ENCODE results near the gene MYRIP.

MYRIP gene

GRCh38 chr3:40299721-40300335, 490.4 kb downstream of the MYRIP start:
- peak; percentile 52 for DNase-seq

DNA sequence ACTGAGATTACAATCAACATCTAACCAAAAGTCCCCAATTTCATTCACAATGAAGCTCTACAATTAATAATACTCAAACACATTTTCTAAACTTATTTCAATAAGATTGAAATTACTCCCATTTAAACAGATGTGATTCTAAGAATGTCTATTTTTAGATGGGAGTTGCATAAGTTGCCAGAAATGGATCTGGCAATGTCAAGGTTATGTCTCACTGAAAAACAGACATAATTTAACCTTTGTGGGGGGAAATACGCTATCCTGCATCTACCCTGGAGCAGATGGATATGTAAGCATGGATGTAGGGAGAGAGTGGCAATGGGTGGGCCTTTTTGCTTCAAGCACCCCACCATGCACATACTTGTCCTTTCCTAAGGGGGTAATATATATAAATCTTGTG, 493.4 kb downstream of the MYRIP start:
- DNase-seq = no peak

- no peak for DNase-seq
Measured at GRCh38 chr3:40304352-40304751, 494.9 kb downstream of the MYRIP start.

DNA sequence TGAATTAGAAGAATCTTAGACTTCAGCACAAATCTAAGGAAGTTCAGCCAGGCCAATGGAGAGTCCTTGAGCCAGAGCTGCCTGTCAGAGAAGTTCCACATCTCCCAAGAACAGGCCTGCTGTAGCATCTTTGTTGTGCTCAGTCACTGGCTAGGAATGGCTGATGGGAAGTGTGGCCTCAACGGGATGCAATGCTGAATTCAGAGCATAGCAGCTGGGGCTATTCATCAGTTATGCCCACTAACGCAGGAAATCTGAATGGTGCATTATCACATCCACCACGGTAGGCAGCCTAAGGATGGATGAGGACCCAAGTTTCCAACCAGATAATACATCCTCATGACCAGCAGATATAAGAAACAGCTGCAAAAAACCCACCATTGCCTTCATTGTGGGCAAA, 496.9 kb downstream of the MYRIP start:
- no peak for DNase-seq

GRCh38 chr3:40307176-40307575, 497.8 kb downstream of the MYRIP start:
- DNase-seq = no peak

DNA sequence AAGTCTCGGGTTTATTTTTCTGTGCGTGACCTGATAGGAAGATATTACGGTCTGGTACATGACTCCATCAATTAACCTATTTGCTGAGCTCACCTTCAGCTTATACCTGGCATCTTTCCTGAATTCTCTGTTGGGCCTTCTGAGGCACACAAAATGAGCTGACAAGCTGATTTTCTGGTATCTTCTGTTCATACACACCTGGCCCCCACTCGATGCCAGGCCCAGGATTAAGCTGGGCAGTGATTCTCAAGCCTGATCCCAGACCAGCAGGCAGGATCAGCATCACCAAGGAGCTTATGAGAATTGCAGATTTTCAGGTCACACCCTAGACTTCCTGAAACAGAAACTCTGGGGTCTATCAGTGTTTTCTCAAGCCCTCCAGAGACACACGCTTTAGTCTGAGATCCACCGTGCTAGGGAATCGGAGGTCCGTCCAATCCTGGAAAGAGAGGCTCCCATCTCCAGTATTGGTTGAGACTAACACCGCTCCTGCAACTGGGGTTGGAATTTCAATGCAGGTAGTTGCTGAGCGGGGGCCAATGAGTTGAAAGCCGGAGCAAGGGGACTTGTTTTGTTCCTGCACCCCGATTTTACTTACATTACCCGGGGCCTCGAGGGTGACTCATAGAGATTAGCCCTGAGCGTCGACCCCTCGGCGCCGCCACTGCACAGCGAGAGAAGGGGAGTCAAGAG, 499.5 kb downstream of the MYRIP start:
- no peak for DNase-seq

DNA sequence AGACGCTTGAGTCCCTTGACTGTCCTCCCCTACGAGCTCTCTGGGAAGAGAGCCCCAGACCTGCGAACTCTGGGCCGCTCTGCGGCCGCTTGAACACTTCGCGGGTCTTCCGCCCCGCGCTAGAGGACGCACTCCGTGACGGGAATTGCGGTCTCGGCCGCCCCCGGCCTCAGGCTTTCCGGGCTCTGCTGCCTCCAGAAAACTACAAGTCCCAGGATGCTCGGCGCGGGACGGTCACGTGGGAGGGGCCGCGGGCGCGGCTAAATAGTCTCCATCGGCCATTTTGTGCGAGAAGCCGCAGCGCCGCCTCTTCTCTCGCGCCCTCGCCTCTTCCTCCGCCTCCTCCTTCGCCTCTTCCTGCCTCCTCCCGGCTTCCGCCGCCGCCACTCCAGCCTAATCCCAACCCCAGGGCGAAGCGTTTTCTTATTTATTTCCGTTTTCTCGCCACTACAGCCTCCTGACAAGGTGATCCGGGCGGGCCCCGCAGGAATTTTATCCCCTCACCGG, 500.1 kb downstream of the MYRIP start, which contains the start of gene EIF1B:
EIF1B (plus strand) TSS at position 290 of the 507 bp plus-strand sequence. CDS start 235 bp downstream, outside the sequence.
- DNase-seq = peak; percentile 97

Data from hematopoietic multipotent progenitor cell treated with erythropoietin and hydrocortisone succinate and interleukin-3 and kit ligand, for 8 days (in vitro differentiated cells).